WTC11 (cell line): ENCODE measurements around the gene EDDM3A.

ENCODE experiments used
- ATF1 ChIP-seq: sonication (generic); formaldehyde crosslinking; IDR thresholded peaks from 2 replicates; pipeline ENCODE4 v1.8.1; 2023; ENCODE audit warnings: mild to moderate bottlenecking, moderate library complexity, missing genetic modification reagents
- CREB1 ChIP-seq: sonication (generic); formaldehyde crosslinking; IDR thresholded peaks from 2 replicates; pipeline ENCODE4 v1.8.0; 2023; ENCODE audit warnings: mild to moderate bottlenecking, missing genetic modification reagents
- FOXJ3 ChIP-seq: sonication (generic); formaldehyde crosslinking; IDR thresholded peaks from 2 replicates; pipeline ENCODE4 v1.9.0; 2021; ENCODE audit warnings: missing genetic modification reagents, mild to moderate bottlenecking, borderline replicate concordance
- GTF2I ChIP-seq: fragments of 250-450 bp; sonication (Bioruptor Pico); conservative IDR thresholded peaks from 2 replicates; pipeline ENCODE4 v1.4.0; 2021; ENCODE audit warnings: mild to moderate bottlenecking
- JUN ChIP-seq: sonication (generic); formaldehyde crosslinking; IDR thresholded peaks from 2 replicates; pipeline ENCODE4 v1.8.0; 2023; ENCODE audit warnings: mild to moderate bottlenecking, missing genetic modification reagents
- RELA ChIP-seq: sonication (generic); formaldehyde crosslinking; IDR thresholded peaks from 2 replicates; pipeline ENCODE4 v1.8.1; 2022; ENCODE audit warnings: missing genetic modification reagents, mild to moderate bottlenecking, borderline replicate concordance
- SP1 ChIP-seq: sonication (generic); formaldehyde crosslinking; conservative IDR thresholded peaks from 2 replicates; pipeline ENCODE4 v1.8.1; 2022; ENCODE audit warnings: missing genetic modification reagents
- TEAD4 ChIP-seq: sonication (generic); formaldehyde crosslinking; IDR thresholded peaks from 2 replicates; pipeline ENCODE4 v1.8.0; 2022; ENCODE audit warnings: mild to moderate bottlenecking, missing genetic modification reagents
- TF ChIP-seq, protein P1 (sequence below): fragments of 200-600 bp; IDR thresholded peaks from 2 replicates; pipeline ENCODE4 v1.8.0; 2022; ENCODE audit warnings: antibody characterized with exemption
- TF ChIP-seq, protein P2 (sequence below): sonication (generic); formaldehyde crosslinking; IDR thresholded peaks from 2 replicates; pipeline ENCODE4 v1.8.1; 2022; ENCODE audit warnings: low read depth, missing genetic modification reagents, borderline replicate concordance

DNA sequence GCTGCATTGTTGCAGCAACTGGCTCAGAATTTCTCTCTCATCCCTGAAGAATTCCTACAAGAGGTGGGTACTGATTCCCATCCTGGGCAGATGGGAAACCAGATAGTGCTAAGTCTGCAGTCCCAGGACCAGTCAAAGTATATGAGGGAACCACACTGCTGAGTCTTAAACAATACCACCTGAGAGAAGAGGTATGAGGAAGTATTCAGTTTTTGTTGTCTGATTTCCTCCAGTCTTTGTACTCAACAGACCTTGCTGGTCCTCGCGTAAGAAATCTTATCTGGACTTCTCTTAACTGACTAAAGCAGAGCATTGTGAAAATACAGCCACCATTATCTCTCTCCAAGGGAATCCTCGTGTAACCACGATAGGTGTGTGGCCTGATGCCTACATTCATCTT lies 3.6 kb upstream of the EDDM3A start:
- no peak for TF ChIP-seq TEAD4
- TF ChIP-seq FOXJ3, result no peak
- TF ChIP-seq RELA, result no peak
- TF ChIP-seq ATF1, result no peak
- TF ChIP-seq, protein P1, sequence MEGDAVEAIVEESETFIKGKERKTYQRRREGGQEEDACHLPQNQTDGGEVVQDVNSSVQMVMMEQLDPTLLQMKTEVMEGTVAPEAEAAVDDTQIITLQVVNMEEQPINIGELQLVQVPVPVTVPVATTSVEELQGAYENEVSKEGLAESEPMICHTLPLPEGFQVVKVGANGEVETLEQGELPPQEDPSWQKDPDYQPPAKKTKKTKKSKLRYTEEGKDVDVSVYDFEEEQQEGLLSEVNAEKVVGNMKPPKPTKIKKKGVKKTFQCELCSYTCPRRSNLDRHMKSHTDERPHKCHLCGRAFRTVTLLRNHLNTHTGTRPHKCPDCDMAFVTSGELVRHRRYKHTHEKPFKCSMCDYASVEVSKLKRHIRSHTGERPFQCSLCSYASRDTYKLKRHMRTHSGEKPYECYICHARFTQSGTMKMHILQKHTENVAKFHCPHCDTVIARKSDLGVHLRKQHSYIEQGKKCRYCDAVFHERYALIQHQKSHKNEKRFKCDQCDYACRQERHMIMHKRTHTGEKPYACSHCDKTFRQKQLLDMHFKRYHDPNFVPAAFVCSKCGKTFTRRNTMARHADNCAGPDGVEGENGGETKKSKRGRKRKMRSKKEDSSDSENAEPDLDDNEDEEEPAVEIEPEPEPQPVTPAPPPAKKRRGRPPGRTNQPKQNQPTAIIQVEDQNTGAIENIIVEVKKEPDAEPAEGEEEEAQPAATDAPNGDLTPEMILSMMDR, result no peak
- TF ChIP-seq, protein P2, sequence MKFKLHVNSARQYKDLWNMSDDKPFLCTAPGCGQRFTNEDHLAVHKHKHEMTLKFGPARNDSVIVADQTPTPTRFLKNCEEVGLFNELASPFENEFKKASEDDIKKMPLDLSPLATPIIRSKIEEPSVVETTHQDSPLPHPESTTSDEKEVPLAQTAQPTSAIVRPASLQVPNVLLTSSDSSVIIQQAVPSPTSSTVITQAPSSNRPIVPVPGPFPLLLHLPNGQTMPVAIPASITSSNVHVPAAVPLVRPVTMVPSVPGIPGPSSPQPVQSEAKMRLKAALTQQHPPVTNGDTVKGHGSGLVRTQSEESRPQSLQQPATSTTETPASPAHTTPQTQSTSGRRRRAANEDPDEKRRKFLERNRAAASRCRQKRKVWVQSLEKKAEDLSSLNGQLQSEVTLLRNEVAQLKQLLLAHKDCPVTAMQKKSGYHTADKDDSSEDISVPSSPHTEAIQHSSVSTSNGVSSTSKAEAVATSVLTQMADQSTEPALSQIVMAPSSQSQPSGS (CRISPR knock-in tag), result no peak
- no peak for TF ChIP-seq JUN (CRISPR knock-in tag)
- no peak for TF ChIP-seq CREB1
- TF ChIP-seq GTF2I (CRISPR knock-in tag), result no peak
- no peak for TF ChIP-seq SP1
